Endodermal cell (in vitro differentiated cells): Measurements from ENCODE around the gene TMEM108. TPM values are rescaled to one million over a fixed set of nuclear protein-coding genes. Genes with fewer than 3 reads are reported as not detected.

ENCODE experiments used
- DNase-seq: peaks from one replicate; pipeline ENCODE4 v3.0.0-alpha.2; 2017
- H3K27ac ChIP-seq: 2 replicates; pipeline ENCODE4 v1.5.1; 2013; ENCODE audit warnings: mild to moderate bottlenecking, low read depth, low read length, moderate library complexity
- H3K27me3 ChIP-seq: 2 replicates; pipeline ENCODE4 v1.6.1; 2013; ENCODE audit warnings: mild to moderate bottlenecking, low read length, moderate library complexity; ENCODE audit not compliant: insufficient read depth, control insufficient read depth, poor library complexity, severe bottlenecking
- H3K36me3 ChIP-seq: 2 replicates; pipeline ENCODE4 v1.7.0; 2013; ENCODE audit warnings: mild to moderate bottlenecking, low read length, moderate library complexity; ENCODE audit not compliant: control insufficient read depth, insufficient read depth
- H3K4me1 ChIP-seq: one replicate; pipeline ENCODE4 v1.7.0; 2013; ENCODE audit warnings: low read length; ENCODE audit not compliant: control insufficient read depth, insufficient read depth
- H3K4me3 ChIP-seq: 2 replicates; pipeline ENCODE4 v1.5.1; 2013; ENCODE audit warnings: mild to moderate bottlenecking, low read length, moderate library complexity
- H3K9ac ChIP-seq: 2 replicates; pipeline ENCODE4 v1.6.1; 2013; ENCODE audit warnings: mild to moderate bottlenecking, low read length, moderate library complexity; ENCODE audit not compliant: poor library complexity, severe bottlenecking; ENCODE audit errors: extremely low read depth
- H3K9me3 ChIP-seq: 2 replicates; pipeline ENCODE4 v1.6.1; 2013; ENCODE audit warnings: mild to moderate bottlenecking, low read length, moderate library complexity; ENCODE audit not compliant: control insufficient read depth
- H3K27ac Mint-ChIP-seq: 2 replicates; pipeline ENCODE4 v1.8.0; 2020; ENCODE audit warnings: mixed read lengths
- H3K27me3 Mint-ChIP-seq: 2 replicates; pipeline ENCODE4 v1.8.0; 2021; ENCODE audit warnings: mild to moderate bottlenecking, mixed read lengths; ENCODE audit not compliant: insufficient read depth
- H3K36me3 Mint-ChIP-seq: 2 replicates; pipeline ENCODE4 v1.8.0; 2020; ENCODE audit warnings: low read depth, mixed read lengths
- H3K4me1 Mint-ChIP-seq: 2 replicates; pipeline ENCODE4 v1.8.0; 2020; ENCODE audit warnings: mixed read lengths
- H3K4me3 Mint-ChIP-seq: 2 replicates; pipeline ENCODE4 v1.8.0; 2020; ENCODE audit warnings: mild to moderate bottlenecking, moderate library complexity, mixed read lengths
- H3K9me3 Mint-ChIP-seq: 2 replicates; pipeline ENCODE4 v1.8.0; 2020; ENCODE audit warnings: mild to moderate bottlenecking, mixed read lengths
- WGBS, 2 experiments: methylation state at CpG; one replicate each; pipeline versions ENCODE4 v1.1.5 to v1.1.7; 2013; ENCODE audit warnings: missing lambda C conversion rate in 2 of 2, mixed read lengths in 1 of 2; ENCODE audit not compliant: insufficient coverage in 1 of 2, insufficient read length in 1 of 2; 5-methylcytosine and 5-hydroxymethylcytosine counted together
- total RNA-seq, 2 donors: library from RNA; stranded (reverse); fragmentation: NEBNext Ultra II Directional in 1 of 2; extraction: Animal tissue kit (Norgen Biotek cat#: 25700) in 1 of 2; gene quantifications; 2 replicates in 1 of 2; 3 replicates in 1 of 2; pipeline ENCODE4 v1.2.1, GENCODE V29; 2021
- TF ChIP-seq, protein P1 (sequence below): fragments of 200-600 bp; sonication (generic); conservative IDR thresholded peaks from 2 replicates; pipeline ENCODE4 v1.5.0; 2021; ENCODE audit warnings: antibody characterized with exemption, mild to moderate bottlenecking

The TMEM108 gene
- total RNA-seq, 2 donors from 2014 or later = 4.8 to 7.9 TPM

DNA sequence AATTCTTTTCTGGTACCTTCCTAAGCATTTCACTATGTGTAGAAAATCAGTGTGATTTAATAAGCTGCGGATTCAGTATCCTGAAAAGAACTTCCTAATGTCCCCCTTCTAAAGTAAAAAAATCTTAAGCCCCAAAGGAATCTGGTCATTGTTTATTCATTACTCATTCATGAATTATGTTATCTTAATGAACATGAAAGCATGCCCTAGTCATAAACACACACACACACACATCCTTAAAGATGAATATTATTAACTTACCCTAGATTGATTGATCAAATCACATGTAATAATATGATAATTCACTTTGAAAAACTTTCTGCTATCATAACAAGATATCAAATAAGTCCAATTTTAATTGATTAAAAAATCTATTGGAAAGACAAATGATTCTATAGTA, 265.2 kb downstream of the TMEM108 start:
- H3K4me1 ChIP-seq = peaks cover 4% of the 10 kb centered on the region
- H3K27me3 ChIP-seq = no peaks in the 10 kb centered on the region
- peaks cover 14% of the 10 kb centered on the region for H3K9me3 Mint-ChIP-seq
- peaks cover 19% of the 10 kb centered on the region for H3K4me1 Mint-ChIP-seq
- no peak for DNase-seq
- no peak overlapping the region for H3K4me3 Mint-ChIP-seq
- no peak overlapping the region for H3K4me3 ChIP-seq
- no peaks in the 10 kb centered on the region for H3K27me3 Mint-ChIP-seq
- no peak overlapping the region for H3K27ac Mint-ChIP-seq
- no peak overlapping the region for H3K27ac ChIP-seq
- H3K9ac ChIP-seq = no peak overlapping the region
- no peaks in the 10 kb centered on the region for H3K36me3 ChIP-seq
- TF ChIP-seq, protein P1, sequence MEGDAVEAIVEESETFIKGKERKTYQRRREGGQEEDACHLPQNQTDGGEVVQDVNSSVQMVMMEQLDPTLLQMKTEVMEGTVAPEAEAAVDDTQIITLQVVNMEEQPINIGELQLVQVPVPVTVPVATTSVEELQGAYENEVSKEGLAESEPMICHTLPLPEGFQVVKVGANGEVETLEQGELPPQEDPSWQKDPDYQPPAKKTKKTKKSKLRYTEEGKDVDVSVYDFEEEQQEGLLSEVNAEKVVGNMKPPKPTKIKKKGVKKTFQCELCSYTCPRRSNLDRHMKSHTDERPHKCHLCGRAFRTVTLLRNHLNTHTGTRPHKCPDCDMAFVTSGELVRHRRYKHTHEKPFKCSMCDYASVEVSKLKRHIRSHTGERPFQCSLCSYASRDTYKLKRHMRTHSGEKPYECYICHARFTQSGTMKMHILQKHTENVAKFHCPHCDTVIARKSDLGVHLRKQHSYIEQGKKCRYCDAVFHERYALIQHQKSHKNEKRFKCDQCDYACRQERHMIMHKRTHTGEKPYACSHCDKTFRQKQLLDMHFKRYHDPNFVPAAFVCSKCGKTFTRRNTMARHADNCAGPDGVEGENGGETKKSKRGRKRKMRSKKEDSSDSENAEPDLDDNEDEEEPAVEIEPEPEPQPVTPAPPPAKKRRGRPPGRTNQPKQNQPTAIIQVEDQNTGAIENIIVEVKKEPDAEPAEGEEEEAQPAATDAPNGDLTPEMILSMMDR = no peak
- H3K36me3 Mint-ChIP-seq = peaks cover 3% of the 10 kb centered on the region
- WGBS, 2 experiments = 100% methylated on average over 1 of the region's 1 CpG; no CpG with 5 or more reads in 1 of the 2 experiments
- H3K9me3 ChIP-seq = no peaks in the 10 kb centered on the region

DNA sequence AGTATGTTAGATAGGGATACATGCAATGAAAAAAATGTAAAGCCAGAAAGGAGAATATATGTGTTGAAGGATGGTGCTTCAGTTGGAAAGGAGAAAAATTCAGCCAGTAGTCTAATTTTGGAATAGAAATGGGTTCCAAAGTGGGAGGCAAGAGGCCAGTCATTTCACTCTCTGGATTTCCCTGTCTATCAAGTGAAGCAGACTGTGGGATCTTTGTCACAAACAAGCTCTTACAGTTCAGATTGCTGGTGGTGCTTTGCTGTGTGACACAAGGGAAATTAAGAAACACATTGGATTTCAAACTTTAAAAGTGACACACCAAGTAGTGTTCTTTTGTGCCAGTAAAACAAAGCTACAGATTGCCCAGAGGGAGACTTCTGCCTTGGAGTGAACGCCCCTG, 279.7 kb downstream of the TMEM108 start:
- Histone ChIP-seq H3K27me3 (no peaks in the 10 kb centered on the region), H3K4me1 (peaks cover 4% of the 10 kb centered on the region), H3K4me3 (no peak overlapping the region), H3K9me3 (peaks cover 21% of the 10 kb centered on the region), H3K36me3 (no peaks in the 10 kb centered on the region), H3K27ac (no peak overlapping the region), H3K9ac (no peak overlapping the region)
- TF ChIP-seq, protein P1 = no peak
- H3K4me3 Mint-ChIP-seq = no peak overlapping the region
- peaks cover 22% of the 10 kb centered on the region for H3K9me3 Mint-ChIP-seq
- WGBS, 2 experiments = 96 to 100% methylated on average over 1 of the region's 1 CpG
- no peak for DNase-seq
- H3K36me3 Mint-ChIP-seq = no peaks in the 10 kb centered on the region
- H3K27me3 Mint-ChIP-seq = no peaks in the 10 kb centered on the region
- peaks cover 7% of the 10 kb centered on the region for H3K4me1 Mint-ChIP-seq
- H3K27ac Mint-ChIP-seq = no peak overlapping the region

DNA sequence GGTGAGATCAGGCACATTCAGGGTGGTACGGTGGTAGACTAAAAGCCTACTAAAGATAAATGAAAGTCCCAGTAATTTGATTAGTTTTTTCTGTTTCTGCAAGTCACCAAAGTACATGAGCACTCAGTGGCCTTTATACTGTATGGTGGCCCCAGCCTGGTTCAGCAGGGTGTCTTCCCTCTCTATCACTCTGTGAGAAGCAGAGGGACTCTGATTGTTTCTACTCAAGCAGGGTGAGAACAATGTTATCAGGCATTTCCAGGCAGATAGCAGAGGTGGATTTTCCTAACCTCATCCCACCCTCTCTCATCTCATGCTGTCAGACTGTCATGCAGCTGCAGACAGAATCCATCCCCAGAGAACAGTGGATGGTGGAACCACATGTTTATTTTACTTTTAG, 290.2 kb downstream of the TMEM108 start:
- TF ChIP-seq, protein P1 = no peak
- H3K4me3 ChIP-seq = peak overlapping the region; percentile 72
- peak overlapping the region; percentile 90 for H3K27ac Mint-ChIP-seq
- no peak overlapping the region for H3K9ac ChIP-seq
- H3K27ac ChIP-seq = no peak overlapping the region
- no peaks in the 10 kb centered on the region for H3K27me3 ChIP-seq
- no peaks in the 10 kb centered on the region for H3K27me3 Mint-ChIP-seq
- H3K4me1 ChIP-seq = peaks cover 22% of the 10 kb centered on the region
- no peaks in the 10 kb centered on the region for H3K36me3 ChIP-seq
- peaks cover 9% of the 10 kb centered on the region for H3K9me3 Mint-ChIP-seq
- H3K4me3 Mint-ChIP-seq = peak overlapping the region; percentile 3
- no peaks in the 10 kb centered on the region for H3K36me3 Mint-ChIP-seq
- H3K4me1 Mint-ChIP-seq = peaks cover 35% of the 10 kb centered on the region
- DNase-seq = peak; percentile 67
- peaks cover 7% of the 10 kb centered on the region for H3K9me3 ChIP-seq
- 31 to 40% methylated on average over 1 of the region's 1 CpG for WGBS, 2 experiments
